Naive thymus-derived CD4-positive, alpha-beta T cell (primary cell): Measurements from ENCODE around the gene HOMER2. TPM values are rescaled to one million over a fixed set of nuclear protein-coding genes. Genes with fewer than 3 reads are reported as not detected.
A peak's percentile ranks its signal among the peaks of the same experiment; 100 is the strongest.

Experiments used
- ATAC-seq: fragments of 150-1000 bp; cut with Tn5 transposase; 2 replicates; pipeline ENCODE4 v1.10.0; 2021; ENCODE audit warnings: mild to moderate bottlenecking, moderate library complexity
- CTCF ChIA-PET: fragments of 350-600 bp; sonication (Branson Sonifier 250); formaldehyde crosslinking; loops from one replicate; lab custom pipeline; 2021; ENCODE audit warnings: antibody characterized with exemption; lab: Charles Lee
- POLR2A ChIA-PET: fragments of 350-600 bp; sonication (Branson Sonifier 250); formaldehyde crosslinking; loops from one replicate; lab custom pipeline; 2021; ENCODE audit warnings: antibody characterized with exemption, inconsistent platforms; lab: Charles Lee
- DNase-seq, 9 donors: peaks; one replicate each; pipeline versions ENCODE4 v3.0.0 to v3.0.0-alpha.2; 2020 to 2022; ENCODE audit warnings: mixed read lengths in 1 of 9
- H3K27ac ChIP-seq: one replicate; pipeline ENCODE4 v1.7.0; 2013; ENCODE audit warnings: mild to moderate bottlenecking, low read depth, low read length, moderate library complexity
- H3K27me3 ChIP-seq, 2 donors: one replicate each; pipeline ENCODE4 v1.7.0; 2013; ENCODE audit warnings: low read length in 2 of 2, mild to moderate bottlenecking in 2 of 2, moderate library complexity in 2 of 2; ENCODE audit not compliant: control insufficient read depth in 2 of 2, insufficient read depth in 2 of 2
- H3K36me3 ChIP-seq, 3 experiments: 1 replicate in 2 of 3; 2 replicates in 1 of 3; pipeline ENCODE4 v1.7.0; 2013; ENCODE audit warnings: low read length in 3 of 3, mild to moderate bottlenecking in 3 of 3, moderate library complexity in 1 of 3; ENCODE audit not compliant: insufficient read depth in 3 of 3, control insufficient read depth in 2 of 3
- H3K4me1 ChIP-seq, 2 donors: one replicate each; pipeline ENCODE4 v1.7.0; 2013; ENCODE audit warnings: low read length in 2 of 2, mild to moderate bottlenecking in 2 of 2, moderate library complexity in 1 of 2; ENCODE audit not compliant: control insufficient read depth in 2 of 2, insufficient read depth in 2 of 2
- H3K4me3 ChIP-seq: 2 replicates; pipeline ENCODE4 v1.7.0; 2013; ENCODE audit warnings: mild to moderate bottlenecking, low read length
- H3K9me3 ChIP-seq, 3 experiments: 1 replicate in 2 of 3; 2 replicates in 1 of 3; pipeline ENCODE4 v1.7.0; 2013; ENCODE audit warnings: low read length in 3 of 3; ENCODE audit not compliant: control insufficient read depth in 2 of 3
- H3K27ac Mint-ChIP-seq, 9 donors: one replicate each; pipeline ENCODE4 v1.8.0; 2020 to 2022; ENCODE audit warnings: mixed read lengths in 9 of 9, mild to moderate bottlenecking in 8 of 9, moderate library complexity in 5 of 9, inconsistent platforms in 2 of 9
- H3K27me3 Mint-ChIP-seq, 5 donors: one replicate each; pipeline ENCODE4 v1.8.0; 2021 to 2022; ENCODE audit warnings: mixed read lengths in 5 of 5, mild to moderate bottlenecking in 1 of 5
- H3K36me3 Mint-ChIP-seq, 5 donors: one replicate each; pipeline ENCODE4 v1.8.0; 2020 to 2022; ENCODE audit warnings: mixed read lengths in 5 of 5, mild to moderate bottlenecking in 3 of 5, inconsistent platforms in 1 of 5
- H3K4me1 Mint-ChIP-seq, 7 donors: one replicate each; pipeline ENCODE4 v1.8.0; 2020 to 2022; ENCODE audit warnings: mixed read lengths in 7 of 7, mild to moderate bottlenecking in 3 of 7, inconsistent platforms in 1 of 7
- H3K4me3 Mint-ChIP-seq, 10 donors: one replicate each; pipeline ENCODE4 v1.8.0; 2020 to 2022; ENCODE audit warnings: mild to moderate bottlenecking in 10 of 10, mixed read lengths in 10 of 10, moderate library complexity in 6 of 10, inconsistent platforms in 2 of 10
- H3K9me3 Mint-ChIP-seq, 11 donors: one replicate each; pipeline ENCODE4 v1.8.0; 2020 to 2022; ENCODE audit warnings: mixed read lengths in 11 of 11, mild to moderate bottlenecking in 4 of 11, inconsistent platforms in 1 of 11, moderate library complexity in 1 of 11
- intact Hi-C, 2 donors: fragments of 100-400 bp; cut with micrococcal nuclease; formaldehyde crosslinking; loops; one replicate each; pipeline ENCODE4 v1.15.1; 2023
- polyA plus RNA-seq, 2 donors: library from polyadenylated mRNA; unstranded; fragments of 300-500 nt; fragmentation: Illumina TruSeq; gene quantifications; one replicate each; pipeline ENCODE4 v1.2.3, GENCODE V29; 2021
- total RNA-seq, 6 experiments: library from RNA in 5 of 6; stranded (reverse) in 5 of 6; gene quantifications; 1 replicate in 5 of 6; 2 replicates in 1 of 6; pipeline ENCODE4 v1.2.3 and lab custom pipeline; 2021 to 2026

The HOMER2 gene
- total and polyA plus RNA-seq, 7 experiments from 2014 or later, result 3.8 to 29.1 (median 4.8) TPM

GRCh38 chr15:82970078-82970686 is 17.7 kb upstream of the HOMER2 start:
- ChIA-PET CTCF (interaction anchor here (0.7 kb wide), 1 partner anchor 73 kb away, joined by 3 read pairs; no protein-coding TSS in a partner anchor), POLR2A (no interaction called here)
- H3K27ac ChIP-seq, result no peak overlapping the region
- intact Hi-C loops, result no loop called here
- no peaks in the 10 kb centered on the region for H3K9me3 ChIP-seq
- Mint-ChIP-seq H3K4me1 (peaks cover 0 to 29% (median 0%) of the 10 kb centered on the region in 7 donors), H3K9me3 (peaks cover 0 to 2% (median 0%) of the 10 kb centered on the region in 11 donors), H3K36me3 (peaks cover 0 to 4% (median 0%) of the 10 kb centered on the region in 5 donors), H3K4me3 (no peak overlapping the region), H3K27me3 (peaks cover 0 to 31% (median 0%) of the 10 kb centered on the region in 5 donors), H3K27ac (no peak overlapping the region)
- ATAC-seq (no peak), DNase-seq (no peak)
- H3K27me3 ChIP-seq, result no peaks in the 10 kb centered on the region
- no peaks in the 10 kb centered on the region for H3K36me3 ChIP-seq
- H3K4me3 ChIP-seq, result no peak overlapping the region
- H3K4me1 ChIP-seq, result no peaks in the 10 kb centered on the region

GRCh38 chr15:82969353-82969752 is 16.8 kb upstream of the HOMER2 start:
- H3K27me3 Mint-ChIP-seq, result peaks cover 0 to 31% (median 0%) of the 10 kb centered on the region in 5 donors
- peaks cover 0 to 2% (median 0%) of the 10 kb centered on the region in 11 donors for H3K9me3 Mint-ChIP-seq
- peaks cover 0 to 3% (median 0%) of the 10 kb centered on the region in 5 donors for H3K36me3 Mint-ChIP-seq
- H3K4me1 Mint-ChIP-seq, result peaks cover 0 to 29% (median 0%) of the 10 kb centered on the region in 7 donors
- no peaks in the 10 kb centered on the region for H3K4me1 ChIP-seq
- ChIA-PET CTCF (interaction anchor here (0.6 to 0.7 kb wide), 2 partner anchors 10 to 41 kb away, joined by 3 read pairs; no protein-coding TSS in a partner anchor), POLR2A (no interaction called here)
- intact Hi-C loops, result no loop called here
- H3K27ac Mint-ChIP-seq, result no peak overlapping the region
- no peak overlapping the region for H3K4me3 ChIP-seq
- no peak overlapping the region for H3K4me3 Mint-ChIP-seq
- no peaks in the 10 kb centered on the region for H3K27me3 ChIP-seq
- no peaks in the 10 kb centered on the region for H3K36me3 ChIP-seq
- DNase-seq (no peak), ATAC-seq (no peak)
- no peak overlapping the region for H3K27ac ChIP-seq
- H3K9me3 ChIP-seq, result no peaks in the 10 kb centered on the region

GRCh38 chr15:82968066-82968465 is 15.5 kb upstream of the HOMER2 start:
- peaks cover 0 to 27% (median 0%) of the 10 kb centered on the region in 7 donors for H3K4me1 Mint-ChIP-seq
- CTCF ChIA-PET, result no interaction called here
- no peaks in the 10 kb centered on the region for H3K4me1 ChIP-seq
- DNase-seq, result no peak
- no peaks in the 10 kb centered on the region for H3K27me3 ChIP-seq
- no peak overlapping the region for H3K27ac ChIP-seq
- peaks cover 0 to 2% (median 0%) of the 10 kb centered on the region in 11 donors for H3K9me3 Mint-ChIP-seq
- no peak overlapping the region for H3K4me3 ChIP-seq
- H3K27me3 Mint-ChIP-seq, result peaks cover 0 to 34% (median 0%) of the 10 kb centered on the region in 5 donors
- POLR2A ChIA-PET, result no interaction called here
- peak; percentile 38 for ATAC-seq
- no peak overlapping the region for H3K27ac Mint-ChIP-seq
- H3K9me3 ChIP-seq, result no peaks in the 10 kb centered on the region
- H3K4me3 Mint-ChIP-seq, result no peak overlapping the region
- H3K36me3 ChIP-seq, result no peaks in the 10 kb centered on the region
- H3K36me3 Mint-ChIP-seq, result peaks cover 0 to 3% (median 0%) of the 10 kb centered on the region in 5 donors
- intact Hi-C loops, result no loop called here

GRCh38 chr15:82966671-82967071 is 14.2 kb upstream of the HOMER2 start:
- H3K4me3 Mint-ChIP-seq, result peak overlapping the region in 1 of 10 donors; percentile 40
- no peak for ATAC-seq
- H3K36me3 ChIP-seq, result no peaks in the 10 kb centered on the region
- peaks cover 0 to 25% (median 0%) of the 10 kb centered on the region in 7 donors for H3K4me1 Mint-ChIP-seq
- no peaks in the 10 kb centered on the region for H3K9me3 ChIP-seq
- ChIA-PET POLR2A (no interaction called here), CTCF (no interaction called here)
- peaks cover 0 to 3% (median 0%) of the 10 kb centered on the region in 5 donors for H3K36me3 Mint-ChIP-seq
- H3K9me3 Mint-ChIP-seq, result peaks cover 0 to 2% (median 0%) of the 10 kb centered on the region in 11 donors
- no peaks in the 10 kb centered on the region for H3K4me1 ChIP-seq
- H3K27me3 ChIP-seq, result no peaks in the 10 kb centered on the region
- intact Hi-C loops, result loop anchor here in 1 of 2 donors (2.0 kb wide), 1 partner anchor 18 kb away; no protein-coding TSS in a partner anchor
- H3K27ac Mint-ChIP-seq, result peak overlapping the region in 1 of 9 donors; percentile 63
- peaks cover 0 to 30% (median 0%) of the 10 kb centered on the region in 5 donors for H3K27me3 Mint-ChIP-seq
- peak in 1 of 9 donors; percentile 28 for DNase-seq
- no peak overlapping the region for H3K4me3 ChIP-seq
- H3K27ac ChIP-seq, result no peak overlapping the region

- ATAC-seq, result no peak
Observed at GRCh38 chr15:82964890-82965289, 12.4 kb upstream of the HOMER2 start.

GRCh38 chr15:82963471-82964341 is 11.2 kb upstream of the HOMER2 start:
- peaks cover 0 to 19% (median 0%) of the 10 kb centered on the region in 7 donors for H3K4me1 Mint-ChIP-seq
- intact Hi-C loops, result no loop called here
- no peak overlapping the region for H3K27ac ChIP-seq
- ATAC-seq (no peak), DNase-seq (no peak)
- no peak overlapping the region for H3K4me3 Mint-ChIP-seq
- peaks cover 0 to 8% (median 0%) of the 10 kb centered on the region in 5 donors for H3K36me3 Mint-ChIP-seq
- ChIA-PET POLR2A (no interaction called here), CTCF (no interaction called here)
- H3K9me3 ChIP-seq, result no peaks in the 10 kb centered on the region
- no peaks in the 10 kb centered on the region for H3K4me1 ChIP-seq
- H3K36me3 ChIP-seq, result peaks cover 0 to 4% (median 0%) of the 10 kb centered on the region in 3 experiments
- H3K27ac Mint-ChIP-seq, result no peak overlapping the region
- no peak overlapping the region for H3K4me3 ChIP-seq
- no peaks in the 10 kb centered on the region for H3K27me3 ChIP-seq
- peaks cover 0 to 2% (median 0%) of the 10 kb centered on the region in 11 donors for H3K9me3 Mint-ChIP-seq
- H3K27me3 Mint-ChIP-seq, result peaks cover 0 to 29% (median 0%) of the 10 kb centered on the region in 5 donors

More at GRCh38 chr15:82964890-82965289, 12.4 kb upstream of the HOMER2 start:
- Mint-ChIP-seq H3K9me3 (peaks cover 0 to 2% (median 0%) of the 10 kb centered on the region in 11 donors), H3K36me3 (peaks cover 0 to 4% (median 0%) of the 10 kb centered on the region in 5 donors), H3K4me3 (no peak overlapping the region), H3K4me1 (peaks cover 0 to 22% (median 0%) of the 10 kb centered on the region in 7 donors), H3K27me3 (peaks cover 0 to 28% (median 0%) of the 10 kb centered on the region in 5 donors), H3K27ac (no peak overlapping the region)
- no peaks in the 10 kb centered on the region for H3K4me1 ChIP-seq
- CTCF ChIA-PET, result no interaction called here
- no peaks in the 10 kb centered on the region for H3K27me3 ChIP-seq
- no peak for DNase-seq
- H3K9me3 ChIP-seq, result no peaks in the 10 kb centered on the region
- POLR2A ChIA-PET, result no interaction called here
- no peak overlapping the region for H3K27ac ChIP-seq
- intact Hi-C loops, result no loop called here
- H3K4me3 ChIP-seq, result no peak overlapping the region
- H3K36me3 ChIP-seq, result no peaks in the 10 kb centered on the region
